GM15510 (cell line): ENCODE measurements around the gene KRTAP5-10.
"Not testable (repeated sequence)": the region's sequence is repeated elsewhere in the genome, so short reads cannot be mapped to it uniquely, and the experiment has no call there.

Experiments
- POLR2A ChIP-seq: IDR thresholded peaks from 3 replicates; pipeline ENCODE4 v1.6.1; 2011; ENCODE audit warnings: borderline replicate concordance; ENCODE audit not compliant: insufficient read length; ENCODE audit errors: extremely low read depth

Gene KRTAP5-10

GRCh38 chr11:71565263-71565662 lies at the start of gene KRTAP5-10:
Gene KRTAP5-10, plus strand, starts transcription at chr11:71565563. Its CDS starts 25 bp downstream, at chr11:71565588.
- TF ChIP-seq POLR2A, result no peak

- TF ChIP-seq POLR2A, result no peak
Measured at GRCh38 chr11:71518506-71519471, 46.6 kb upstream of the KRTAP5-10 start.

- no peak for TF ChIP-seq POLR2A
Measured at GRCh38 chr11:71519546-71519945, 45.8 kb upstream of the KRTAP5-10 start.

GRCh38 chr11:71525188-71525937 lies 40.0 kb upstream of the KRTAP5-10 start:
- no peak for TF ChIP-seq POLR2A

GRCh38 chr11:71525938-71526495 lies 39.3 kb upstream of the KRTAP5-10 start:
- no peak for TF ChIP-seq POLR2A

GRCh38 chr11:71526796-71527575 lies 38.4 kb upstream of the KRTAP5-10 start, which contains the start of gene KRTAP5-7:
Gene KRTAP5-7, plus strand, starts transcription at chr11:71527267. Its CDS starts 34 bp downstream, at chr11:71527301.
- TF ChIP-seq POLR2A, result not testable (repeated sequence)

GRCh38 chr11:71527576-71528210 lies 37.7 kb upstream of the KRTAP5-10 start:
- TF ChIP-seq POLR2A, result no peak

GRCh38 chr11:71530602-71531001 lies 34.8 kb upstream of the KRTAP5-10 start:
- no peak for TF ChIP-seq POLR2A

- TF ChIP-seq POLR2A, result no peak
Measured at GRCh38 chr11:71532036-71532610, 33.2 kb upstream of the KRTAP5-10 start.

GRCh38 chr11:71535825-71536224 lies 29.5 kb upstream of the KRTAP5-10 start:
- no peak for TF ChIP-seq POLR2A

GRCh38 chr11:71537537-71537936 lies 27.8 kb upstream of the KRTAP5-10 start:
- no peak for TF ChIP-seq POLR2A

- not testable (repeated sequence) for TF ChIP-seq POLR2A
Measured at GRCh38 chr11:71537977-71538665, 27.2 kb upstream of the KRTAP5-10 start, which contains the start of gene KRTAP5-8. Gene KRTAP5-8, plus strand, starts transcription at chr11:71538025. Its CDS starts 31 bp downstream, at chr11:71538056.

GRCh38 chr11:71538666-71538990 lies 26.7 kb upstream of the KRTAP5-10 start:
- TF ChIP-seq POLR2A, result no peak
